GM23338 (cell line): ENCODE results near the gene ADGRG6. TPM values are rescaled to one million over a fixed set of nuclear protein-coding genes. Genes with fewer than 3 reads are reported as not detected.

Source experiments
- ATAC-seq: fragments of 200-7000 bp; cut with Tn5 transposase; 3 replicates; pipeline ENCODE4 v1.9.1; 2020
- DNase-seq: peaks from one replicate; pipeline ENCODE4 v3.0.0-alpha.2; 2015; ENCODE audit warnings: low spot score
- H2AFZ ChIP-seq: fragments of 200-600 bp; sonication (generic); 2 replicates; pipeline ENCODE4 v1.8.0; 2016; ENCODE audit warnings: antibody characterized with exemption, mild to moderate bottlenecking, moderate library complexity
- H3F3A ChIP-seq: fragments of 200-600 bp; sonication (generic); replicated peaks from 2 replicates; pipeline ENCODE4 v1.8.0; 2017; ENCODE audit warnings: antibody characterized with exemption, mixed run types, low read depth
- H3K27ac ChIP-seq: fragments of 200-600 bp; sonication (generic); 2 replicates; pipeline ENCODE4 v1.6.1; 2016; ENCODE audit warnings: low read depth
- H3K27me3 ChIP-seq: fragments of 200-600 bp; sonication (generic); 2 replicates; pipeline ENCODE4 v1.8.0; 2016; ENCODE audit warnings: mild to moderate bottlenecking, mixed run types, moderate library complexity; ENCODE audit not compliant: insufficient read depth
- H3K36me3 ChIP-seq: fragments of 200-600 bp; sonication (generic); 2 replicates; pipeline ENCODE4 v1.8.0; 2016; ENCODE audit warnings: mild to moderate bottlenecking; ENCODE audit not compliant: insufficient read depth
- H3K4me1 ChIP-seq: fragments of 200-600 bp; sonication (generic); 2 replicates; pipeline ENCODE4 v1.8.0; 2016; ENCODE audit warnings: mild to moderate bottlenecking, moderate library complexity; ENCODE audit not compliant: insufficient read depth
- H3K4me2 ChIP-seq: fragments of 200-600 bp; sonication (generic); 2 replicates; pipeline ENCODE4 v1.7.1; 2017; ENCODE audit warnings: mixed run types
- H3K4me3 ChIP-seq: fragments of 200-600 bp; sonication (generic); 2 replicates; pipeline ENCODE4 v1.6.1; 2016; ENCODE audit warnings: mixed run types
- H3K79me2 ChIP-seq: fragments of 200-600 bp; sonication (generic); replicated peaks from 2 replicates; pipeline ENCODE4 v1.8.0; 2017; ENCODE audit warnings: mild to moderate bottlenecking; ENCODE audit not compliant: insufficient read depth
- H3K9me2 ChIP-seq: fragments of 200-600 bp; sonication (generic); 2 replicates; pipeline ENCODE4 v1.8.0; 2017; ENCODE audit not compliant: insufficient read depth
- H4K20me1 ChIP-seq: fragments of 200-600 bp; sonication (generic); replicated peaks from 2 replicates; pipeline ENCODE4 v1.8.0; 2017; ENCODE audit warnings: mild to moderate bottlenecking; ENCODE audit not compliant: insufficient read depth
- H3K27ac Mint-ChIP-seq: 2 replicates; pipeline ENCODE4 v1.8.0; 2020; ENCODE audit warnings: inconsistent platforms, mild to moderate bottlenecking, moderate library complexity, mixed read lengths
- H3K27me3 Mint-ChIP-seq: 3 replicates; pipeline ENCODE4 v1.8.0; 2022; ENCODE audit warnings: low read depth, mild to moderate bottlenecking, moderate library complexity, mixed read lengths, inconsistent platforms; ENCODE audit not compliant: insufficient read depth, poor library complexity
- H3K36me3 Mint-ChIP-seq: 3 replicates; pipeline ENCODE4 v1.8.0; 2021; ENCODE audit warnings: low read depth, mild to moderate bottlenecking, inconsistent platforms, moderate library complexity, mixed read lengths
- H3K4me1 Mint-ChIP-seq: 3 replicates; pipeline ENCODE4 v1.8.0; 2020; ENCODE audit warnings: mild to moderate bottlenecking, inconsistent platforms, mixed read lengths
- H3K4me3 Mint-ChIP-seq: 3 replicates; pipeline ENCODE4 v1.8.0; 2021; ENCODE audit warnings: moderate library complexity, mild to moderate bottlenecking, inconsistent platforms, mixed read lengths
- H3K9me3 Mint-ChIP-seq: 3 replicates; pipeline ENCODE4 v1.8.0; 2020; ENCODE audit warnings: moderate library complexity, mild to moderate bottlenecking, inconsistent platforms, mixed read lengths
- EZH2phosphoT487 ChIP-seq: fragments of 200-600 bp; sonication (generic); IDR thresholded peaks from one replicate; pipeline ENCODE4 v1.8.1; 2018; ENCODE audit warnings: antibody characterized with exemption; ENCODE audit not compliant: unreplicated experiment
- JUNB ChIP-seq: IDR thresholded peaks from one replicate; pipeline ENCODE4 v1.6.1; 2016; ENCODE audit warnings: antibody characterized with exemption; ENCODE audit not compliant: unreplicated experiment
- POLR2AphosphoS5 ChIP-seq: IDR thresholded peaks from 2 replicates; pipeline ENCODE4 v1.6.1; 2016; ENCODE audit warnings: antibody characterized with exemption, low read depth
- STAT1 ChIP-seq: IDR thresholded peaks from one replicate; pipeline ENCODE4 v1.6.1; 2016; ENCODE audit warnings: antibody characterized with exemption; ENCODE audit not compliant: unreplicated experiment
- ZNF331 ChIP-seq: fragments of 250-450 bp; sonication (Bioruptor Pico); IDR thresholded peaks from 2 replicates; pipeline ENCODE4 v1.5.0; 2020; ENCODE audit warnings: low read depth, mild to moderate bottlenecking, moderate library complexity
- polyA plus RNA-seq: library from polyadenylated mRNA; unstranded; fragments of >200 nt; fragmentation: Nextera tagmentation; extraction: Ambion mirVana; gene quantifications from 2 replicates; pipeline ENCODE4 v1.2.1, GENCODE V29; 2016
- total RNA-seq: library from RNA; depleted of rRNA; stranded (reverse); fragments of >200 nt; shearing (Covaris generic); gene quantifications from 2 replicates; pipeline ENCODE4 v1.2.3, GENCODE V29; 2014
- TF ChIP-seq, protein P1 (sequence below): IDR thresholded peaks from one replicate; pipeline ENCODE4 v1.6.1; 2018; ENCODE audit warnings: antibody characterized with exemption; ENCODE audit not compliant: unreplicated experiment
- TF ChIP-seq, protein P2 (sequence below): IDR thresholded peaks from 2 replicates; pipeline ENCODE4 v1.6.1; 2016; ENCODE audit warnings: antibody characterized with exemption
- TF ChIP-seq, protein P3 (sequence below): fragments of 250-450 bp; sonication (Bioruptor Pico); IDR thresholded peaks from 2 replicates; pipeline ENCODE4 v1.5.0; 2020; ENCODE audit warnings: mild to moderate bottlenecking, moderate library complexity

ADGRG6 gene
- total and polyA plus RNA-seq, 2 experiments from 2014 or later, result 1.3 to 7.7 TPM

DNA sequence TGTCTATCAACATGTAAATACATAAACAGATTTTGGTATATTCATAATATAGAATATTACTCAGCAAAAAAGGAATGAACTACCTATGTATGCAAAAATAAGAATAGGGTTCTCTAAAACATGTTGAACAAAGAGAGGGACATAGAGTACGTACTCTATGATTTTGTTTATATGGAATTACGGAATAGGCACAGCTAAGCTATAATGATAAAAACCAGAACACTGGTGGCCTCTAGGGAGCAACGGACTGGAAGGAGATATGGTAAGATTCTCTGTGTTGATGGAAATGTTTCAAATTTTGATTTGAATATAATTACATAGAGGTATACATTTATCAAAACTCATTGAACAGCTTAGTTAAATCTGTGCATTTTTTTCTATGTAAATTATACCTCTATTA, 19.6 kb downstream of the ADGRG6 start:
- Mint-ChIP-seq H3K4me1 (peaks cover 37% of the 10 kb centered on the region), H3K27me3 (peaks cover 5% of the 10 kb centered on the region), H3K4me3 (no peak overlapping the region), H3K9me3 (no peaks in the 10 kb centered on the region), H3K27ac (no peak overlapping the region), H3K36me3 (no peaks in the 10 kb centered on the region)
- no peak overlapping the region for H3K4me2 ChIP-seq
- no peaks in the 10 kb centered on the region for H4K20me1 ChIP-seq
- H3K9me2 ChIP-seq, result 0 out of 2 replicates have a peak, but pooled peaks cover 3% of the 10 kb centered on the region
- H2AFZ ChIP-seq, result no peak overlapping the region
- no peaks in the 10 kb centered on the region for H3K27me3 ChIP-seq
- H3K4me1 ChIP-seq, result peaks cover 34% of the 10 kb centered on the region
- H3K36me3 ChIP-seq, result no peaks in the 10 kb centered on the region
- ATAC-seq (no peak), DNase-seq (no peak)
- no peak overlapping the region for H3K4me3 ChIP-seq
- no peak overlapping the region for H3K27ac ChIP-seq
- TF ChIP-seq ZNF331 (CRISPR knock-in tag) (no peak), JUNB (no peak), EZH2phosphoT487 (no peak), POLR2AphosphoS5 (no peak)
- TF ChIP-seq, protein P1, sequence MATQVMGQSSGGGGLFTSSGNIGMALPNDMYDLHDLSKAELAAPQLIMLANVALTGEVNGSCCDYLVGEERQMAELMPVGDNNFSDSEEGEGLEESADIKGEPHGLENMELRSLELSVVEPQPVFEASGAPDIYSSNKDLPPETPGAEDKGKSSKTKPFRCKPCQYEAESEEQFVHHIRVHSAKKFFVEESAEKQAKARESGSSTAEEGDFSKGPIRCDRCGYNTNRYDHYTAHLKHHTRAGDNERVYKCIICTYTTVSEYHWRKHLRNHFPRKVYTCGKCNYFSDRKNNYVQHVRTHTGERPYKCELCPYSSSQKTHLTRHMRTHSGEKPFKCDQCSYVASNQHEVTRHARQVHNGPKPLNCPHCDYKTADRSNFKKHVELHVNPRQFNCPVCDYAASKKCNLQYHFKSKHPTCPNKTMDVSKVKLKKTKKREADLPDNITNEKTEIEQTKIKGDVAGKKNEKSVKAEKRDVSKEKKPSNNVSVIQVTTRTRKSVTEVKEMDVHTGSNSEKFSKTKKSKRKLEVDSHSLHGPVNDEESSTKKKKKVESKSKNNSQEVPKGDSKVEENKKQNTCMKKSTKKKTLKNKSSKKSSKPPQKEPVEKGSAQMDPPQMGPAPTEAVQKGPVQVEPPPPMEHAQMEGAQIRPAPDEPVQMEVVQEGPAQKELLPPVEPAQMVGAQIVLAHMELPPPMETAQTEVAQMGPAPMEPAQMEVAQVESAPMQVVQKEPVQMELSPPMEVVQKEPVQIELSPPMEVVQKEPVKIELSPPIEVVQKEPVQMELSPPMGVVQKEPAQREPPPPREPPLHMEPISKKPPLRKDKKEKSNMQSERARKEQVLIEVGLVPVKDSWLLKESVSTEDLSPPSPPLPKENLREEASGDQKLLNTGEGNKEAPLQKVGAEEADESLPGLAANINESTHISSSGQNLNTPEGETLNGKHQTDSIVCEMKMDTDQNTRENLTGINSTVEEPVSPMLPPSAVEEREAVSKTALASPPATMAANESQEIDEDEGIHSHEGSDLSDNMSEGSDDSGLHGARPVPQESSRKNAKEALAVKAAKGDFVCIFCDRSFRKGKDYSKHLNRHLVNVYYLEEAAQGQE, result no peak
- TF ChIP-seq, protein P2, sequence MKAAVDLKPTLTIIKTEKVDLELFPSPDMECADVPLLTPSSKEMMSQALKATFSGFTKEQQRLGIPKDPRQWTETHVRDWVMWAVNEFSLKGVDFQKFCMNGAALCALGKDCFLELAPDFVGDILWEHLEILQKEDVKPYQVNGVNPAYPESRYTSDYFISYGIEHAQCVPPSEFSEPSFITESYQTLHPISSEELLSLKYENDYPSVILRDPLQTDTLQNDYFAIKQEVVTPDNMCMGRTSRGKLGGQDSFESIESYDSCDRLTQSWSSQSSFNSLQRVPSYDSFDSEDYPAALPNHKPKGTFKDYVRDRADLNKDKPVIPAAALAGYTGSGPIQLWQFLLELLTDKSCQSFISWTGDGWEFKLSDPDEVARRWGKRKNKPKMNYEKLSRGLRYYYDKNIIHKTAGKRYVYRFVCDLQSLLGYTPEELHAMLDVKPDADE, result no peak
- no peaks in the 10 kb centered on the region for H3F3A ChIP-seq
- H3K79me2 ChIP-seq, result no peaks in the 10 kb centered on the region

DNA sequence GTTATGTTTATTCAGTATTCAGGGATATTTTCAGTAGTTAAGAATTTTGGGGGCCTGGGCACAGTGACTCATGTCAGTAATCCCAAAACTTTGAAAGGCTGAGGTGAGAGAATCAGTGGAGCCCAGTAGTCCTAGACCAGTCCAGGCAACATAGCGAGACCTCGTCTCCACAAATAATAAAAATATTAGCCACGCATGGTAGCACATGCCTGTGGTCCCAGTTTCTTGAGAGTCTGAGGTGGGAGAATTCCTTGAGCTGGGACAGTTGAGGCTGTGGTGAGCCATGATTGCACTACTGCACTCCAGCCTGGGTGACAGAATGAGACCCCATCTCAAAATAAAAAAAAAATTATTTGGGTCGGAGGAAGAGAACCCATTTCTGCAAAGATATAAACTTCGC, 20.3 kb downstream of the ADGRG6 start:
- no peak overlapping the region for H3K4me3 Mint-ChIP-seq
- no peaks in the 10 kb centered on the region for H3K36me3 Mint-ChIP-seq
- Histone ChIP-seq H3K4me1 (peaks cover 34% of the 10 kb centered on the region), H3K79me2 (no peaks in the 10 kb centered on the region), H3K27ac (no peak overlapping the region), H2AFZ (no peak overlapping the region), H3K36me3 (no peaks in the 10 kb centered on the region), H3K27me3 (no peaks in the 10 kb centered on the region), H3K9me2 (0 out of 2 replicates have a peak, but pooled peaks cover 3% of the 10 kb centered on the region), H4K20me1 (no peaks in the 10 kb centered on the region), H3K4me2 (no peak overlapping the region), H3K4me3 (no peak overlapping the region), H3F3A (no peaks in the 10 kb centered on the region)
- H3K27ac Mint-ChIP-seq, result no peak overlapping the region
- peaks cover 5% of the 10 kb centered on the region for H3K27me3 Mint-ChIP-seq
- H3K4me1 Mint-ChIP-seq, result peaks cover 37% of the 10 kb centered on the region
- DNase-seq (no peak), ATAC-seq (no peak)
- H3K9me3 Mint-ChIP-seq, result no peaks in the 10 kb centered on the region
- TF ChIP-seq STAT1, result no peak
- TF ChIP-seq, protein P2, result no peak
- TF ChIP-seq, protein P3, sequence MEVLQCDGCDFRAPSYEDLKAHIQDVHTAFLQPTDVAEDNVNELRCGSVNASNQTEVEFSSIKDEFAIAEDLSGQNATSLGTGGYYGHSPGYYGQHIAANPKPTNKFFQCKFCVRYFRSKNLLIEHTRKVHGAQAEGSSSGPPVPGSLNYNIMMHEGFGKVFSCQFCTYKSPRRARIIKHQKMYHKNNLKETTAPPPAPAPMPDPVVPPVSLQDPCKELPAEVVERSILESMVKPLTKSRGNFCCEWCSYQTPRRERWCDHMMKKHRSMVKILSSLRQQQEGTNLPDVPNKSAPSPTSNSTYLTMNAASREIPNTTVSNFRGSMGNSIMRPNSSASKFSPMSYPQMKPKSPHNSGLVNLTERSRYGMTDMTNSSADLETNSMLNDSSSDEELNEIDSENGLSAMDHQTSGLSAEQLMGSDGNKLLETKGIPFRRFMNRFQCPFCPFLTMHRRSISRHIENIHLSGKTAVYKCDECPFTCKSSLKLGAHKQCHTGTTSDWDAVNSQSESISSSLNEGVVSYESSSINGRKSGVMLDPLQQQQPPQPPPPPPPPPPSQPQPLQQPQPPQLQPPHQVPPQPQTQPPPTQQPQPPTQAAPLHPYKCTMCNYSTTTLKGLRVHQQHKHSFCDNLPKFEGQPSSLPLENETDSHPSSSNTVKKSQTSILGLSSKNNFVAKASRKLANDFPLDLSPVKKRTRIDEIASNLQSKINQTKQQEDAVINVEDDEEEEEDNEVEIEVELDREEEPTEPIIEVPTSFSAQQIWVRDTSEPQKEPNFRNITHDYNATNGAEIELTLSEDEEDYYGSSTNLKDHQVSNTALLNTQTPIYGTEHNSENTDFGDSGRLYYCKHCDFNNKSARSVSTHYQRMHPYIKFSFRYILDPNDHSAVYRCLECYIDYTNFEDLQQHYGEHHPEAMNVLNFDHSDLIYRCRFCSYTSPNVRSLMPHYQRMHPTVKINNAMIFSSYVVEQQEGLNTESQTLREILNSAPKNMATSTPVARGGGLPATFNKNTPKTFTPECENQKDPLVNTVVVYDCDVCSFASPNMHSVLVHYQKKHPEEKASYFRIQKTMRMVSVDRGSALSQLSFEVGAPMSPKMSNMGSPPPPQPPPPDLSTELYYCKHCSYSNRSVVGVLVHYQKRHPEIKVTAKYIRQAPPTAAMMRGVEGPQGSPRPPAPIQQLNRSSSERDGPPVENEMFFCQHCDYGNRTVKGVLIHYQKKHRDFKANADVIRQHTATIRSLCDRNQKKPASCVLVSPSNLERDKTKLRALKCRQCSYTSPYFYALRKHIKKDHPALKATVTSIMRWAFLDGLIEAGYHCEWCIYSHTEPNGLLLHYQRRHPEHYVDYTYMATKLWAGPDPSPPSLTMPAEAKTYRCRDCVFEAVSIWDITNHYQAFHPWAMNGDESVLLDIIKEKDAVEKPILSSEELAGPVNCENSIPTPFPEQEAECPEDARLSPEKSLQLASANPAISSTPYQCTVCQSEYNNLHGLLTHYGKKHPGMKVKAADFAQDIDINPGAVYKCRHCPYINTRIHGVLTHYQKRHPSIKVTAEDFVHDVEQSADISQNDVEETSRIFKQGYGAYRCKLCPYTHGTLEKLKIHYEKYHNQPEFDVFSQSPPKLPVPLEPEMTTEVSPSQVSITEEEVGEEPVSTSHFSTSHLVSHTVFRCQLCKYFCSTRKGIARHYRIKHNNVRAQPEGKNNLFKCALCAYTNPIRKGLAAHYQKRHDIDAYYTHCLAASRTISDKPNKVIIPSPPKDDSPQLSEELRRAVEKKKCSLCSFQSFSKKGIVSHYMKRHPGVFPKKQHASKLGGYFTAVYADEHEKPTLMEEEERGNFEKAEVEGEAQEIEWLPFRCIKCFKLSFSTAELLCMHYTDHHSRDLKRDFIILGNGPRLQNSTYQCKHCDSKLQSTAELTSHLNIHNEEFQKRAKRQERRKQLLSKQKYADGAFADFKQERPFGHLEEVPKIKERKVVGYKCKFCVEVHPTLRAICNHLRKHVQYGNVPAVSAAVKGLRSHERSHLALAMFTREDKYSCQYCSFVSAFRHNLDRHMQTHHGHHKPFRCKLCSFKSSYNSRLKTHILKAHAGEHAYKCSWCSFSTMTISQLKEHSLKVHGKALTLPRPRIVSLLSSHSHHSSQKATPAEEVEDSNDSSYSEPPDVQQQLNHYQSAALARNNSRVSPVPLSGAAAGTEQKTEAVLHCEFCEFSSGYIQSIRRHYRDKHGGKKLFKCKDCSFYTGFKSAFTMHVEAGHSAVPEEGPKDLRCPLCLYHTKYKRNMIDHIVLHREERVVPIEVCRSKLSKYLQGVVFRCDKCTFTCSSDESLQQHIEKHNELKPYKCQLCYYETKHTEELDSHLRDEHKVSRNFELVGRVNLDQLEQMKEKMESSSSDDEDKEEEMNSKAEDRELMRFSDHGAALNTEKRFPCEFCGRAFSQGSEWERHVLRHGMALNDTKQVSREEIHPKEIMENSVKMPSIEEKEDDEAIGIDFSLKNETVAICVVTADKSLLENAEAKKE (CRISPR knock-in tag), result no peak
- no peak for TF ChIP-seq POLR2AphosphoS5
- TF ChIP-seq JUNB, result no peak
